Smooth muscle cell (in vitro differentiated cells): ENCODE data around the gene DMAC2L. TPM values are rescaled to one million over a fixed set of nuclear protein-coding genes. Genes with fewer than 3 reads are reported as not detected.
"Not testable (repeated sequence)": the region's sequence is repeated elsewhere in the genome, so short reads cannot be mapped to it uniquely, and the experiment has no call there.

ENCODE experiments used
- DNase-seq: peaks from one replicate; lab custom pipeline; 2025; ENCODE audit not compliant: unreplicated experiment; lab: John Stamatoyannopoulos, UW
- H2AFZ ChIP-seq: fragments of 200-600 bp; sonication (generic); 2 replicates; pipeline ENCODE4 v1.6.0; 2016; ENCODE audit warnings: antibody characterized with exemption, low read depth, mild to moderate bottlenecking
- H3F3A ChIP-seq: fragments of 200-600 bp; sonication (generic); 2 replicates; pipeline ENCODE4 v1.6.0; 2017; ENCODE audit warnings: antibody characterized with exemption, low read depth
- H3K27ac ChIP-seq: fragments of 200-600 bp; sonication (generic); 2 replicates; pipeline ENCODE4 v1.5.1; 2016; ENCODE audit warnings: low read depth, mild to moderate bottlenecking
- H3K27me3 ChIP-seq: fragments of 200-600 bp; sonication (generic); 2 replicates; pipeline ENCODE4 v1.6.1; 2016; ENCODE audit warnings: low read depth, mild to moderate bottlenecking
- H3K36me3 ChIP-seq: fragments of 200-600 bp; sonication (generic); 2 replicates; pipeline ENCODE4 v1.5.1; 2016; ENCODE audit warnings: low read depth
- H3K4me1 ChIP-seq: fragments of 200-600 bp; sonication (generic); 2 replicates; pipeline ENCODE4 v1.5.1; 2016; ENCODE audit warnings: low read depth
- H3K4me2 ChIP-seq: fragments of 200-600 bp; sonication (generic); 2 replicates; pipeline ENCODE4 v1.6.0; 2016; ENCODE audit warnings: mild to moderate bottlenecking
- H3K4me3 ChIP-seq: fragments of 200-600 bp; sonication (generic); 2 replicates; pipeline ENCODE4 v1.5.1; 2016; ENCODE audit warnings: mild to moderate bottlenecking
- H3K79me2 ChIP-seq: fragments of 200-600 bp; sonication (generic); 2 replicates; pipeline ENCODE4 v1.6.0; 2016; ENCODE audit warnings: low read depth, mild to moderate bottlenecking
- H3K9ac ChIP-seq: fragments of 200-600 bp; sonication (generic); 2 replicates; pipeline ENCODE4 v1.6.0; 2016; ENCODE audit warnings: low read depth
- H3K9me3 ChIP-seq: fragments of 200-600 bp; sonication (generic); replicated peaks from 2 replicates; pipeline ENCODE4 v1.5.1; 2016; ENCODE audit warnings: low read depth
- H4K20me1 ChIP-seq: fragments of 200-600 bp; sonication (generic); 2 replicates; pipeline ENCODE4 v1.6.0; 2016; ENCODE audit warnings: low read depth
- WGBS: methylation state at CpG from one replicate; pipeline ENCODE4 v1.1.7; 2016; ENCODE audit warnings: low lambda C conversion rate; 5-methylcytosine and 5-hydroxymethylcytosine counted together
- polyA plus RNA-seq: library from polyadenylated mRNA; unstranded; fragments of >200 nt; fragmentation: Nextera tagmentation; extraction: Ambion mirVana; gene quantifications from 2 replicates; pipeline ENCODE4 v1.2.1, GENCODE V29; 2016
- total RNA-seq: library from RNA; depleted of rRNA; stranded (reverse); fragments of >200 nt; gene quantifications from 2 replicates; pipeline ENCODE4 v1.2.3, GENCODE V29; 2014
- TF ChIP-seq, protein P1 (sequence below): fragments of 200-600 bp; sonication (generic); IDR thresholded peaks from 2 replicates; pipeline ENCODE4 v1.5.1; 2017; ENCODE audit warnings: borderline replicate concordance, mild to moderate bottlenecking, antibody characterized with exemption; ENCODE audit not compliant: insufficient read depth, poor library complexity, severe bottlenecking

Gene DMAC2L
- total and polyA plus RNA-seq, 2 experiments from 2014 or later: 1.6 to 8.5 TPM

DNA sequence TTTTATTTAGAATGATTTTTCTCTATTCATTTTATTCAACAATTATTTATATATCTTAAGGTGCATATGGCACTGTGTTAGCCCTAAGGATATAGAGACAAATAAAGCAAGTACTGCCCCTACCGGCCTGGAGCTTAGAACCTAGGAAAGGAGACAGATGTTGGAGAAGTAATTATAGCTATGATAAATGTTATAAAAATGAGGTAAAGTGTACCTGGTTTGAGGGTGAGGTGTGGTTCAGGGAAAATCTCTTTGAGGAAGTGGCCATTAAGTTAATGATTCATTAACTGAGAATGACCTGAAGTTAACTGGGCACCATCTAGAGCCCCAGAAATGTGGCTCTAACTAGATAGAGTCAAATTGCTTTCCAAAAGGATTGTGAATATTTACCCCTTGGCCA, 52.7 kb downstream of the DMAC2L start:
- no peaks in the 10 kb centered on the region for H3K9me3 ChIP-seq
- H3K36me3 ChIP-seq: no peaks in the 10 kb centered on the region
- TF ChIP-seq, protein P1, sequence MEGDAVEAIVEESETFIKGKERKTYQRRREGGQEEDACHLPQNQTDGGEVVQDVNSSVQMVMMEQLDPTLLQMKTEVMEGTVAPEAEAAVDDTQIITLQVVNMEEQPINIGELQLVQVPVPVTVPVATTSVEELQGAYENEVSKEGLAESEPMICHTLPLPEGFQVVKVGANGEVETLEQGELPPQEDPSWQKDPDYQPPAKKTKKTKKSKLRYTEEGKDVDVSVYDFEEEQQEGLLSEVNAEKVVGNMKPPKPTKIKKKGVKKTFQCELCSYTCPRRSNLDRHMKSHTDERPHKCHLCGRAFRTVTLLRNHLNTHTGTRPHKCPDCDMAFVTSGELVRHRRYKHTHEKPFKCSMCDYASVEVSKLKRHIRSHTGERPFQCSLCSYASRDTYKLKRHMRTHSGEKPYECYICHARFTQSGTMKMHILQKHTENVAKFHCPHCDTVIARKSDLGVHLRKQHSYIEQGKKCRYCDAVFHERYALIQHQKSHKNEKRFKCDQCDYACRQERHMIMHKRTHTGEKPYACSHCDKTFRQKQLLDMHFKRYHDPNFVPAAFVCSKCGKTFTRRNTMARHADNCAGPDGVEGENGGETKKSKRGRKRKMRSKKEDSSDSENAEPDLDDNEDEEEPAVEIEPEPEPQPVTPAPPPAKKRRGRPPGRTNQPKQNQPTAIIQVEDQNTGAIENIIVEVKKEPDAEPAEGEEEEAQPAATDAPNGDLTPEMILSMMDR: no peak
- DNase-seq: no peak
- H3K4me1 ChIP-seq: no peaks in the 10 kb centered on the region
- WGBS: 74% methylated on average over 1 of the region's 1 CpG
- no peak overlapping the region for H3K9ac ChIP-seq
- no peak overlapping the region for H3K4me2 ChIP-seq
- H3F3A ChIP-seq: no peaks in the 10 kb centered on the region
- H3K79me2 ChIP-seq: no peaks in the 10 kb centered on the region
- H4K20me1 ChIP-seq: no peaks in the 10 kb centered on the region
- H3K4me3 ChIP-seq: no peak overlapping the region
- no peak overlapping the region for H2AFZ ChIP-seq
- no peaks in the 10 kb centered on the region for H3K27me3 ChIP-seq
- no peak overlapping the region for H3K27ac ChIP-seq

- H2AFZ ChIP-seq, H3K4me3 ChIP-seq, H3K27ac ChIP-seq, H3K9me3 ChIP-seq, H3K36me3 ChIP-seq, H3F3A ChIP-seq, H3K27me3 ChIP-seq, H4K20me1 ChIP-seq, H3K9ac ChIP-seq, H3K79me2 ChIP-seq, DNase-seq, H3K4me2 ChIP-seq, H3K4me1 ChIP-seq: not testable (repeated sequence)
- 88% methylated on average over 7 of the region's 7 CpGs for WGBS
These were observed 53.4 kb downstream of the DMAC2L start for GRCh38 chr14:50365572-50365971.

DNA sequence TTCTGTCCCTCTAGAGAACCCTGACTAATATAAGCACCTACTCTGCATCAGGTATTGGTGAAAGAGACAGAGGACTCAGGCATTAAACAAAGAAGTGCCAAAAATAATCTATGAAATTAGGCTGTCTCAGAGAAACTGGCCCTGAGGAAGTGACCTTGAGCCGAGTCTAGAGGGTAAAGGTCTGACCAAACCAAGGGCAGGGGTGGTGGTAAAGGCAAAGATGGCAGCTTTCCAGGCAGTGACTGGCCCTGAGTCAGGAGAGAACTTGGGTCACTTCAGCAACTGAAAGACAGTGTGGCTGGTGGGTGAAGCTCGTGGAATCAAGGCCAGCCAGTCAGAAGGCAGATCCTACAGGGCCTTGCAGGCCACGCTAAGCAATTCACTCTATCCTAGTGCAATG, 54.0 kb downstream of the DMAC2L start:
- no peaks in the 10 kb centered on the region for H3K9me3 ChIP-seq
- no peak overlapping the region for H3K4me3 ChIP-seq
- H2AFZ ChIP-seq: no peak overlapping the region
- H3K9ac ChIP-seq: no peak overlapping the region
- H3K4me2 ChIP-seq: no peak overlapping the region
- whole genome bisulfite sequencing: 100% methylated on average over 3 of the region's 3 CpGs
- H3K27ac ChIP-seq: no peak overlapping the region
- no peaks in the 10 kb centered on the region for H3K79me2 ChIP-seq
- no peaks in the 10 kb centered on the region for H3K4me1 ChIP-seq
- H3F3A ChIP-seq: no peaks in the 10 kb centered on the region
- DNase-seq: no peak
- no peaks in the 10 kb centered on the region for H3K36me3 ChIP-seq
- TF ChIP-seq, protein P1: no peak
- no peaks in the 10 kb centered on the region for H4K20me1 ChIP-seq
- H3K27me3 ChIP-seq: no peaks in the 10 kb centered on the region

DNA sequence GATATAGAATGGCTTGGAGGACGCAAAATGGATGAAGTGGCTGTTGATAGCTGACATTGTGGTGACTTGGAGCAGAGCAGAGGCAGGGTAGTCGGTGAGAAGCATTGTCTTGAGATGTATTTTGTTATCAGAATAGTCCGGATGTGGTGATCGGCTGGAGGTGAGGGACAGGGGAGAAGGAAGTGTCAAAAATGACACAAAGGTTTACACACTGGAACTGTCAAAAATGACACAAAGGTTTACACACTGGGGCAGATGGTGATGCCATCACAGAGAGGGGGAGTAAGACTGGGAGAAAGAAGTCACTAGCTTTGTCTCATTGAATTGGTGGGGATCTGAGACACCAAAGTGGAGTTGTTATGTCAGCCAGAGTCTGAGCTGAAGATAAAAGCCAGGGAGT, 54.5 kb downstream of the DMAC2L start:
- Histone ChIP-seq H3K27me3 (no peaks in the 10 kb centered on the region), H3K36me3 (no peaks in the 10 kb centered on the region), H3K27ac (no peak overlapping the region), H3K4me3 (no peak overlapping the region), H2AFZ (no peak overlapping the region), H3K79me2 (no peaks in the 10 kb centered on the region), H3K4me2 (no peak overlapping the region), H3F3A (no peaks in the 10 kb centered on the region), H3K9ac (no peak overlapping the region), H3K9me3 (no peaks in the 10 kb centered on the region), H4K20me1 (no peaks in the 10 kb centered on the region), H3K4me1 (no peaks in the 10 kb centered on the region)
- no peak for DNase-seq
- 91% methylated on average over 4 of the region's 4 CpGs for WGBS
- TF ChIP-seq, protein P1: no peak
